SK-N-DZ (cell line): Measurements from ENCODE around the gene DBN1.

Experiments used
- DNase-seq: peaks from one replicate; pipeline ENCODE4 v3.0.0-alpha.2; 2015; ENCODE audit warnings: low spot score

Gene DBN1

GRCh38 chr5:177409043-177409801, 64.2 kb downstream of the DBN1 start, which contains the start of gene F12:
Gene F12 (minus strand): TSS chr5:177409564. CDS start chr5:177409527, 37 bp downstream.
- DNase-seq: no peak
